ENCODE measurements around the gene BOLA1. TPM values are rescaled to one million over a fixed set of nuclear protein-coding genes. Genes with fewer than 3 reads are reported as not detected.
A peak's percentile ranks its signal among the peaks of the same experiment; 100 is the strongest.

BOLA1 gene
- total RNA-seq, 1 experiment from 2014 or later: 6.0 TPM

- H3K9ac ChIP-seq (ENCODE audit: extremely low read depth, insufficient read length, low read length): no peak overlapping the region
Measured at GRCh38 chr1:149926296-149926695, 26.9 kb downstream of the BOLA1 start.

More at GRCh38 chr1:149926296-149926695, 26.9 kb downstream of the BOLA1 start:
- no peak overlapping the region for H3K27ac ChIP-seq (ENCODE audit: insufficient read length, low read depth, low read length)
- no peak overlapping the region for H3K4ac ChIP-seq (ENCODE audit: low read depth, low read length)
- H2BK20ac ChIP-seq (ENCODE audit: low read depth, low read length, poor library complexity, severe bottlenecking): no peak overlapping the region
- no peak for TF ChIP-seq CTCF (conservative IDR thresholded peaks at IDR 0.05)
- no peak overlapping the region for H2BK5ac ChIP-seq (ENCODE audit: insufficient read length, low read length)
- no peaks in the 10 kb centered on the region for H3K27me3 Mint-ChIP-seq (ENCODE audit: low read depth)
- no peak overlapping the region for H2BK15ac ChIP-seq (ENCODE audit: low read depth, low read length)
- no peak overlapping the region for H3T11ph ChIP-seq (ENCODE audit: low read length)
- H3K23ac ChIP-seq (ENCODE audit: insufficient read length, low read depth, low read length): no peak overlapping the region
- H3K4me2 ChIP-seq (ENCODE audit: insufficient read depth, insufficient read length, low read length): peak overlapping the region; percentile 96
- H3K36me3 Mint-ChIP-seq (ENCODE audit: insufficient read depth in 1 of 3, low read depth in 3 of 3): peaks cover 33 to 54% (median 49%) of the 10 kb centered on the region in 3 experiments
- H3K4me3 Mint-ChIP-seq: peak overlapping the region; percentile 97 to 100
- no peak overlapping the region for H3K27ac Mint-ChIP-seq
- DNase-seq: no peak
- WGBS (ENCODE audit: extremely low coverage, insufficient read length, low lambda C conversion rate): no CpG with 5 or more reads among the region's 9 CpGs
- peaks cover 2% of the 10 kb centered on the region; the same call in 1 of the 2 replicates for H3K4me1 ChIP-seq (ENCODE audit: insufficient read depth, low read length)
- H2BK120ac ChIP-seq (ENCODE audit: low read depth, low read length, poor library complexity, severe bottlenecking): no peak overlapping the region
- no peak overlapping the region for H2AK5ac ChIP-seq (ENCODE audit: insufficient read length, low read length)
- H3K14ac ChIP-seq (ENCODE audit: insufficient read depth, low read length): no peak overlapping the region
- H4K8ac ChIP-seq (replicated peaks; ENCODE audit: insufficient read length, low read depth, low read length): no peak overlapping the region
- H2AFZ ChIP-seq (ENCODE audit: low read length): no peak overlapping the region
- no peak overlapping the region for H3K18ac ChIP-seq (ENCODE audit: insufficient read length, low read depth, low read length)
- peaks cover 11% of the 10 kb centered on the region for H3K23me2 ChIP-seq (ENCODE audit: insufficient read length, low read depth, low read length, poor library complexity, severe bottlenecking)
- H3K4me1 Mint-ChIP-seq: peaks cover 19 to 26% of the 10 kb centered on the region in 2 experiments
- H4K91ac ChIP-seq (ENCODE audit: insufficient read length, low read depth, low read length): no peak overlapping the region
- no peak overlapping the region for H2BK12ac ChIP-seq (ENCODE audit: insufficient read length, low read depth, low read length)
- H3K79me2 ChIP-seq (ENCODE audit: insufficient read depth, low read length): peaks cover 8% of the 10 kb centered on the region; the same call in 1 of the 2 replicates
- H3K79me1 ChIP-seq (ENCODE audit: insufficient read depth, low read depth, low read length, poor library complexity, severe bottlenecking): peaks cover 11% of the 10 kb centered on the region
- no peaks in the 10 kb centered on the region for H3K9me3 ChIP-seq (ENCODE audit: control insufficient read depth, low read depth, low read length)
- H3K27me3 ChIP-seq (ENCODE audit: insufficient read depth, low read length): no peaks in the 10 kb centered on the region
- H3K56ac ChIP-seq (ENCODE audit: insufficient read length, low read depth, low read length): no peak overlapping the region
- no peak overlapping the region for H4K5ac ChIP-seq (ENCODE audit: insufficient read length, low read depth, low read length)
- no peaks in the 10 kb centered on the region for H4K20me1 ChIP-seq (ENCODE audit: control insufficient read depth, insufficient read depth, insufficient read length)
- H3K9me3 Mint-ChIP-seq: no peaks in the 10 kb centered on the region; a peak in 1 of 5 replicates

Measured in H9 (cell line).